HG02970 (cell line): ENCODE results near the gene NOXRED1.
A peak's percentile ranks its signal among the peaks of the same experiment; 100 is the strongest.
"Not testable (repeated sequence)": the region's sequence is repeated elsewhere in the genome, so short reads cannot be mapped to it uniquely, and the experiment has no call there.

ENCODE experiments used
- ATAC-seq: cut with Tn5 transposase; IDR thresholded peaks from one replicate; pipeline ENCODE4 v1.9.1; 2021; ENCODE audit warnings: mild to moderate bottlenecking, moderate library complexity, moderate number of reproducible peaks; ENCODE audit not compliant: unreplicated experiment, low FRiP score

Gene NOXRED1, protein sequence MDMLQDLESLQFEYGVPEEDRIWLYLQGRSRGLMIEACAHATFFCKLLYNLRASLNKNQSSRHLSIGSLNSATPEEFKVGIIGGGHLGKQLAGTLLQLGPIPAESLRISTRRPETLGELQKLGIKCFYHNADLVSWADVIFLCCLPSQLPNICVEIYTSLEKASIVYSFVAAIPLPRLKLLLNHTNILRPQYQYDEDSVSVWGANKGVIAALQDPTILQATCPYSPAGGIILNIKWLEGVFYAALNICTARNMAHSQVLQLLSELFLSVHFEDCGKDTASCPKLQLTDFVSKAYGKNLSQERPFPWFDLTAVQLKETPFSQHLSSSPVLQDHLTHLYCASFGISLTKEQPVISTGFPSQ

DNA sequence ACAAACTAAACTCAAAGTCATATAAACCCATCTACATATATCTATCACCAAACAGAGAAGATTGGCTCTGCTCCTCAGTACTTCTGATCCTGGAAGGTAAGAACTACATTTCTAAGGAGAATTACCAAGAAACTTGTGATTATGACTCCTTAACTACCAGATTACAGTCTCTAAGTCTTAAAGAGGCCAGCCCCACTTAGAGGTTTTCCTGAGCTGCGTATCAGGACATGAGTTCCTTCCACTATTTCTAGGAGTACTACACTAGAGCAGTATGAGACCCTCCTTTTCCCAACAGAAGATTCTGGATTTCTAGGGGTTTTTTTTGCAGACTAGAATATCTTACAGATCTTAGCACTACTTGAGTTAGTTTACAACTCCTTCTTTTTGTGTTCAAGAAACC lies at the start of gene NOXRED1:
Gene NOXRED1, minus strand, starts transcription at position 101 of the 400 bp plus-strand sequence. CDS start 634 bp downstream, outside the sequence.
- no peak for ATAC-seq

DNA sequence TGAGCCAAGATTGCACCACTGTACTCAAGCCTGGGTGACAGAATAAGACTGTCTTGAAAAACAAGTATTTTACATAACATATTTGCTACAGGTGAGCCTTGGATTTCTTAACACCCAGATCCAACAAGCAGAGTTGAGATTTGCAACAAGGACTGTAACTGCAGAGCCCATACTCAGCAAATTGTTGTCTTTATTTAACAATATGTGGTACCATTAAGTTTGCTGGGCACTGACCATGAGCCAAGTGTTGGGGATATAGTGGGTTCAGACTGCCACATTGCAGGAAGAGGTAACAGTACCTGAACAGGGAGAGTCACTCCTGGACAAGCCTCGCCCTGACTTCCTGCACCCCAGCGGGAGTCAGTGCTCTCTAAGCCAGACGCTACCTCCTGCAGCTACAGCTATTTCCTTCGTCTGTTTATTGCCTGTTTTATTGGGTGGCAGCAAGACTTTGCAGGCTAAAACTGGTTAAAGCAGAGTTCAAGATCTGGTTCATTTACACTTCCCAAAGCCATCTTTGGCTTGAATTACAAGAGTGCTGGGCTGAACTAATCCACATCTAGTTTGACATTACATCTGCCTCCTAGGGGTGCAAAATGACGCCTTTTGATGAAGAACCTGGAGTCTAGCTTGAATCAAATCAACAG lies 47.0 kb upstream of the NOXRED1 start:
- no peak for ATAC-seq

DNA sequence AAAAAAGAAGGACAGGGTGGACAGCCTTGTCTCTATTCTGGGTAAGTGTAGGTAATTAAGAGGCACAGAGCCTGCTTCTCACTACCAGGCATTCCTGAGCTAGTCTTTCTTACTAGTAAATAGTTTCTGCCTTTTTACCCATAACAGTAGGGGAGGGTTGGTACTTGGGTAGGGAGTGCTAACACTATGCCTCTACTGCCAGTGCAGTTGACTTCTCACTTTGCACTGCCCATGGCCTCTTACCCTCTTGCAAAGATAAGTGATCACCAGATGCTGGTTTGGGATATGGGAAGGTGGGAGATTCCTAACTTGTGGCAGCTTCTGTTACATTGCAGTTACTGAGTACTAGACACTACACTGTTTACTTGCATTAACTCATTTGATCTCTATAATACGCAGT lies 46.2 kb upstream of the NOXRED1 start:
- ATAC-seq = no peak

DNA sequence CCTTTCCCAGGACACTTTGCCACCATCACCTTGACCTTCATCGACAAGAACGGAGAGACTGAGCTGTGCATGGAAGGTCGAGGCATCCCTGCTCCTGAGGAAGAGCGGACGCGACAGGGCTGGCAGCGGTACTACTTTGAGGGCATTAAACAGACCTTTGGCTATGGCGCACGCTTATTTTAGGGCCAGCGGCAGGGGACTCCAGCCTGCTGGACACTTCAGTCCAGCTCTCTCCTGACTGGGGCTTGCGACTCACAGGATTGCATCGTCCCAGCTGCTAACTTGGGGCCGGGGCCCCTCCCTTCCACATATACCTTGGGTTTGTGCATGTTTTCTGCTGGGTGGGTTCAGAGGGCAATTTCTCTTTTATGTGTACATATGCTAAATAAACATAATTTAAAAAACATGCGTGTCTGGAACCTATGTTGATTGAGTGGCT lies 45.8 kb upstream of the NOXRED1 start:
- ATAC-seq = no peak

DNA sequence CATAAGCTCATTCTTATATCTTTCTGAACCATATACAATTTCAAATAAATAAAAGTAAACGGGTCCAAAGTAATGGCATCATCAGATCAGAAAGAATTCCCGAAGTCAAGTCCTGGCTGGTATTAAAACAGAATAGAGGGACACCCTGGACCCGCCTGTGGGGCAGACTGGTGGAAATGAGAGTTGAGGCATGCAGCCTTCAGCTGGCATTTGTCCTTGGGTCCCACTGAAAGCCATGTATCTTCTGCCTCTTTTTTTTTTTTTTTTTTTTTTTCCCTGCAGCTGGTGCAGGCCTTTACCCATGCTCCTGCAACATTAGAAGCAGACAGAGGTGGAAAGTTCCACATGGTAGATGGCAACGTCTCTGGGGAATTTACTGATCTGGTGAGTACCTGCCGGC lies 44.5 kb upstream of the NOXRED1 start:
- no peak for ATAC-seq

DNA sequence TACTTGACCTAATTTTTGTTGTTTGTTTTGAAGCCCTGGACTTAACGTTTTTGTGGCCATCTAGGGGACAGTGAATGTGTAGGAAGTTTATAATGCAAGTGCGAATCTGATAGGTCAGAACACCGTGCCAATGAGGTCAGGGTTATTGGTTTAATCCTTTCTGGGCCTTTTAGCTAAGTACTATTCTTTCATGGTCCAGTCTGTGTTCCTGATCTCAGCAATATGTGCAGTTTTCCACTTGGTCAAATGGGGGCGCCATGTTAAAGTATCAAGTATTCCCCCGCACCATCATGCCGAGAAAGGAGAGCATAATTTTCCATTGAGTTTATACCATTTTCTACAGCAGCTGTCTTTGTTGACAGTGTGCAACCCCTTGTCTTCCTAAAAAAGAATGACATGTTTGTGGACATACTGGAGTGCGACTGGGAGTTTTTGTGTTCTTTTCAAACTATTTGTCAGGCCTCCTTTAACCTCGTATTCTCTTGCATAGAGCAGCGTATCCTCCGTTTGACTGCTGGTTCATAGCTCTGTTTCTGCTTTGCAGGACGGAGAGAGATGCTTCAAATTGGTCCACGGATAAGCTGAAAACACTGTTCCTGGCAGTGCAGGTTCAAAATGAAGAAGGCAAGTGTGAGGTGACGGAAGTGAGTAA lies 35.9 kb upstream of the NOXRED1 start:
- no peak for ATAC-seq

DNA sequence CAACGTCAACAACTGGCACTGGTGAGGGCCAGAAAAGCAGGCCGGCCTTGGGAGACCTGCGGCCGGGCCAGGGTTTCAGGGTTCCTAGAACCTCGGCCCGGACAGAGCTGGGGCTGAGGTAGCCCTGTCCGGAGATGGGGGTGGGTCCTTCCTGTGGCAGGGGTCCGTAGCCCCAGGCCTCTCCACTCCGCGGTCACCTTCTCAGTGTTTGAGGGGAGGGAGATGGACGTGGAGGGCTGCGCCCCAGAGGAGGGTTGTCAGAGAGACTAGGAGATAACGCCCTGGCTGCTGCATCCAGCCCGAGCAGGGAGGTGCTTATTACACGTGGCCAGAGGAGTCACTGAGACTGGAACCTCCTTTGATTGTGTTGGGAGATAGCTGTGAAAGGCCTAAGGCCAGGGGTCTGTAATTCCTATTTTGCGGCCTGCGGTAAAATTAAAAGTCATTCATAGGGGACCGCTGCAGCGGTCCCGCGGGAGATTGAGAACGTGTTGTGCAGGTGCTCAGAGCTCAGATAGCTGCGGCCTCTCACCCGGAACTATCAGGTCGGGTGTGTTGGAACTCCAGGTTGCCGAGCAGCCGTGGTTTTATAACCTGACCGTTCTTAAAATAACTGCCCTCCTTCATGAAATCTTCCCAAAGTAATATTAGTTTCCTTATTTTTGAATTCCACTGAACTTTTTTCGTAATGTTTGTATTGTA lies 35.1 kb upstream of the NOXRED1 start:
- peak; percentile 14 for ATAC-seq

DNA sequence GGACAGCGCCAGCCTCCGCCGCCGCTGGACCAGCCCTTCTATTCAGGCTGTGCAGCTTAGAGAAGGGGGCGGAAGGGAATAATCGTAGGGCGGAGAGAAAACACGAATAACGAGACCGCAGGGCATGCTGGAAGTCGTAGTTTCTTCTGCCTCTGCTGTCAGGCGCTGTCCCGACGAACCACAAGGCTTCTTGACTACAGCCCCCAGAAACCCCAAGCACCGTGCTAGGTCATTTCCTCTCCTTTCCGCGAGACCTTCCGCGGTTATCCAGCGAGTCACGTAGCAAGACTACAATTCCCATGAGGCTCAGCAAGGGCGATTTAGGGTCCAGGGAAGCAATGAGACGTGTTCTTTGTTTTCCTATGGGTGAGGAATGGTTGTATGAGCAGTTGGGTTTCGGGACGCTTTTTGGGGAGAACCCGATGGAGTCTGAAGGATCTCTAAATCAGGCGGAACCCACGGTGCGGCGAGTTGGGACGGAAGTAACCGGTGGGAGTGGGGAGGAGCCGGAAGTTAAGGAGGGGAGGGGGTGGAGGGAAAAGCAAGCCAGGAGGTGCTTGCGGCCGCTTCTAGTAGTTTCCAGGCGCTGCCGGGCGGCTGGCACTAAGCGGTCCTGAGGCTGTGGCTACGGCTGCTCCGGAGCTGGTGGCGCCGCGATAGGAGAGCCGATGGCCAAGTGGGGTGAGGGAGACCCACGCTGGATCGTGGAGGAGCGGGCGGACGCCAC lies 34.4 kb upstream of the NOXRED1 start, which contains the start of the genes AHSA1 and VIPAS39:
Gene AHSA1, plus strand, starts transcription at position 572 of the 727 bp plus-strand sequence. Its CDS starts 97 bp downstream, at position 669.
Gene VIPAS39, minus strand, starts transcription at position 80 of the 727 bp plus-strand sequence. CDS start 3,499 bp downstream, outside the sequence.
- ATAC-seq = peak; percentile 90

DNA sequence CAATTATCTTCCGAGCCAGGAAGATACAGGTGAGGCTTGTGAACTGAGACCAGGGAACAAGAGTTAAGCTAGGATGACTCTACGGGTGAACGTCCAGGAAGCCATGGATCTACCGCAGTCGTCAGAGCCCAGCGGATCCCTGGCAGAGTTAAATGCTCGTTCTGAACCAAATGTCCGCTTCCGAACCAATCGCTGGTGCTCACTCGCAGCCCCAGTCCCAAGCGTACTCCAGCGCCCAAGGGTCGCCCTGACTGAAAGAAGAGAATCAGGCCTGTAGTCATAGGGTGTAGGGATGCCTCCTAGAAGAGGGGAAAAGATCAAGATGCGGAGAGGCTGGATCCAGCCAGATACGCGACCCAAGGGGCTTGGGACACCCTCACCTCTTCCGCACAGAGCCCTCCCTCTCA lies 33.8 kb upstream of the NOXRED1 start:
- ATAC-seq = no peak

DNA sequence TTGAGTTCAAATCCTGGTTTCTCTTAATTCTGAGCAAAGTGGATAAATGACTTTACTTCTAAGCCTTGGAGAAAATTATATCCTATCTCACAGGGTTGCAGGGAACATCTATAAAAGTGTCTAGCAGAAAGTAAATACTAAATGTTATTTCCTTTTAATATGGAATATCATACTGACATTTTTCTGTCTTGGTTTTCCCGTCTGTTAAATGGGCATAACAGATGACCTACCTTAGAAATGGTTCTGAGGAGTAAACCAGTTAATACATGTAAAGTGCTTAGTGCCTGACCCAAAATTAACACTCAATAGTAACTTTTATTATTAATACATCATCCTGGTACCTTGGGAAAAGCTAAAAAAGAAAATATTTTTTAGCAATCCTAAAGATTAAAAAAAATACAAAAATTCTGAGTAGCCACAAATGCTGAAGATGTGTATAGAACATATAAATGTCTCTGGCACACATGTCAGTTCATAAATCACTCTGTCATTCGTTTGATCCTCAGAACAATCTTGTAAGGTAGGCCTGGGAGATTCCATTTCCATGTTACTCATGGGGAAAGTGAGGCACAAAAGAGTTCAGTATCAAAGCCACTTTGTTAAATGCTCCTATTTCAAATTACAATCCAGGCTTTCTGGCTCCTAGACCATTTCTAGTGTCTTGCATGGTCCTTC lies 32.8 kb upstream of the NOXRED1 start:
- ATAC-seq = no peak

DNA sequence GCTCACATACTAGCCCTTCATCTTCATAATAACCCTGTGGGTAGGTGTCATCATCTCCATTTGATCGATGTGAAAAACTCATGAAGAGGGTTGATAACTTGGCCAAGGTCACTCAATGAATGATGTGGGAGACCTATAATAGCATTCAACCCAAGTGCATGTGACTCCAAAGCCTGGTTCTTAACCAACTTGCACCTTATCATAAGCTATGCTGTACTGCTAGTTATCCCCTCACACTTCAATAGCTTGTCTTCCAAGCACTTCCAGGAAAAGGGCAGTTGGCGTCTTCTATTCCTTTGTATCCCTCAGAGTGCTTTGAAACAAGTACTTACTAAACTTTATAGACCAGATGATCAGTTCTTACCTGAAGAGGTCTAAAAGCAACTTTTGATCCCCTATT lies 18.9 kb upstream of the NOXRED1 start:
- no peak for ATAC-seq

DNA sequence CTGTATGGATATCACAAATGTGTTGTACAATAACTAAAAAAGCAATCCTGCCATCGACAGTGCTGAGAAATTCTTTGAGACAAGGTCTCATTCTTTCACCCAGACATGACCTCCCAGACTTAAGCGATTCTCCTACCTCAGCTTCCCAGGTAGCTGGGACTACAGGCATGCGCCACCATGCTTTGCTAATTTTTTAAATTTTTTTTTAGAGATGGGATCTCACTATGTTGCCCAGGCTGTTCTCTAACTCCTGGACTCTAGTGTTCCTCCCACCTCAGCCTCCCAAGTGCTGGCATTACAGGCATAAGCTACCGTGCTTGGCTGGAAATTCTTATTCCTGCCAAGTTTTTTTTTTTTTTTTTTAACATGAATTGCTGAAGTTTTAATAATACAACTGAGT lies 16.5 kb upstream of the NOXRED1 start:
- no peak for ATAC-seq

DNA sequence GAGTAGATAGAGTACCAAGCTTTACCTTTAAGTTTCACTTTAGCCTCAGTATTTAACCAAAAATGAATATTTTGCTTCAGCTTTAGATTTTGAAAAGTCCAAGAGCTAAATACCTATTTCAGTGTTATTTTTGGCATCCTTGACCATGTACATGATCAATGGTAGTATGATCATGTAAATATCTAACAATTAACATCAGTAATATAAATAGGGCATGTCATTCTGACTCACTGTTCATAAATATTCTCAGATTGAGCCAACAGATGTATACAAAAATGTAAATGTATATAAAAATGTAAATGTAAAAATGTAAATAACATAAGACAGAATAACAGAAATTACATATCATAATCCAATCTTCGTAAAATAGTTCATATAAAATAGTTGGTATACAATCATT lies 15.3 kb upstream of the NOXRED1 start:
- no peak for ATAC-seq

DNA sequence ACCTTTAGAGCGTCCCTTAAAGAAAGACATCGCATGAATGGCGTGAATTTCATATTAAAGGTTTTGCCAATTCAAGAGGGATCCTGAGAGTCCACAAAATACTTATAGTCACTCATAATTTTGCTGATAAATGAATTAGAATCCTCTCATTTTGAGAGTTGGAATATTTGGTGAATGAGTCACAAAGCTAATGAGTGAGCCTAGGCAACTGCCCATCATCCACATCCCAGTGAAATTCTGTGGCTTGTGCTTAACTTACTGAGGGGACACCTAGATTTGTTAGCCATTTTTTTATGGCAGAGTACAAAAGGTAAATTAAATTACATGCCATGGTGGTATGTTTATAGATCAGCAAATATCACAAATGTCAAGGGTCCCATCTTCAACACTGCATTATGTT lies 12.7 kb upstream of the NOXRED1 start:
- ATAC-seq = no peak

DNA sequence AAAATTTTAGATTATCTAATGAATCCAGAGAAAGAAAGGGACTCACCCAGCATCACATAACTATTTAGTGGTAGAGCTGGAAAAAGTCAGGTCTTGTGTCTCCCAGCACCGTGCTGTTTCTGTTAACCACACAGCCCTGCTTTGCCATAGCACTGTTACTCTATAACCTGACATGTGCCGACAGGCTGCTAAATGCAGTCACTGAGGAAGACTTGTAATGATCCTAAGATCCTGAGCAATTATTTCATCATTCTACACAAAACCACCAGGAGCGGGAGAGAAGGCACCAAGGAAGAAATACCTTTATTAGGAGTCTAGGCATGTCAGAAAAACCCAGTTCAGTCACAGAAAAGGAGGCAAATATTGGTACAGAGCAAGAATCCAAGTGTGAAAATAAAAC lies 3.1 kb upstream of the NOXRED1 start:
- ATAC-seq = no peak

DNA sequence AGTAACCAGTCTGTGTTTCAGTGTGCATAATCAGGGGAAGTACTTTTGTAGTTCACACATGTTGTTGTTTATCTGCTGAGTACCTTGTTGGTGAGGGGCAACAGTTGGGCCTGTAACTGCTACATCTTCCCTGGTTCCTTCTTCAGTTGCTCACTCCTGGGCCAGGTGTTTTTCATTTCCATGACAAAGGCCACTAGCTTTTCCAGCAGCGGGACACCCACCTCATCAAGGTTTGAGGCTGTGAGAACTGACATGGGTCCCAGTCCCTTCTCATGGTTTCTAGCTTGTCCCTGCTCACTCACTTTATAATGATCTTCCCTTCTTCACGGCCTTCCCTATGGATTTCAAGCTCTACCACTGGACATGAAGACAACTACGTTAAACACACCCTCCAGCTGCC lies 1.5 kb upstream of the NOXRED1 start:
- ATAC-seq = no peak

DNA sequence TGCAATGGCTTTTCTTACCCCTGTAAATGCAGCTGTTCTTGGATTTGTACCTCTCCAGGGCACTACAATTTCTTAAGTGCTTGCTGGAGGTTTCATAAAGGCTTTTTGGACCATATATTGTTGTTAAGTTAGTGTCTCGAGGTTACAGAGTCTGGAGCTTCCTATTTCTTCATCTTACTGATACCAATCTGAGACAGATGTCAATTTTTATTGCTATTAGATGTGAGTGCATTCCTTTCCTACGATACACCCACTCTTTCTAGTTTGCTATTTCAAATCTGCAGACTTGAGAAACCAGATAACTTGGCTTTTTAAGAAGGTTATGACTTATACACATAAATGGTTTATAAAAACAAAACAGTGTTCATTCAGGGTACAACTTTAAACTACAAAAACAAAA lies 2.1 kb downstream of the NOXRED1 start:
- ATAC-seq = no peak

DNA sequence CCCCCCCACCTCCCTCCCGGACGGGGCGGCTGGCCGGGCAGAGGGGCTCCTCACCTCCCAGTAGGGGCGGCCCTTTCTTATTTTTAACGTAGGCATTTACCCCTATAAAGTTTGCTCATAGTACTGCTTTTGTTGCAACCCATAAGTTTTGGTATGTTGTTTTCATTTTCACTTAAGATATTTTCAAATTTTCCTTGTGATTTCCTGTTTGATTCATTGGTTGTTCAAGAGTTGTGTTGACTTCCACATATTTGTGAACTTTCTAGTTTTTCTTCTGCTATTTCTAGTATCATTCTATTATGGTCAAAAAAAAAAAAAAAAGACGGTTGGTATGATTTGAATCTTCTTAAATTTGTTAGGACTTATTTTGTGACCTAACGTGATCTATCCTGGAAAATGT lies 6.5 kb downstream of the NOXRED1 start:
- ATAC-seq = no peak

DNA sequence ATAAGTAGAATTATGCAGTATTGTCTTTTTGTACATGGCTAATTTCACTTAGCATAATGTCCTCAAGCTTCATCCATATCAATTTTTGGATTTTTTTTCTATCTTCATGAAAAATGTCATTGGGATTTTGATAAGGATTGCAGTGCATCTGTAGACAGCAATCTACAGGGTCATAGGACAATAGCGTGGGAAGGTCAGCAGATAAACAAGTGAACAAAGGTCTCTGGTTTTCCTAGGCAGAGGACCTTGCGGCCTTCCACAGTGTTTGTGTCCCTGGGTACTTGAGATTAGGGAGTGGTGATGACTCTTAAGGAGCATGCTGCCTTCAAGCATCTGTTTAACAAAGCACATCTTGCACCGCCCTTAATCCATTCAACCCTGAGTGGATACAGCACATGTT lies 7.2 kb downstream of the NOXRED1 start:
- not testable (repeated sequence) for ATAC-seq
